HG02759 (cell line): ENCODE measurements around the gene ARPC2.

Experiments used
- ATAC-seq: cut with Tn5 transposase; IDR thresholded peaks from one replicate; pipeline ENCODE4 v1.9.1; 2021; ENCODE audit warnings: mild to moderate bottlenecking, moderate library complexity; ENCODE audit not compliant: unreplicated experiment

Gene ARPC2

GRCh38 chr2:218216336-218216673, 684 bp upstream of the ARPC2 start:
- no peak for ATAC-seq

- peak; percentile 37 for ATAC-seq
These were observed 625 bp downstream of the ARPC2 start for GRCh38 chr2:218217360-218218267.

- ATAC-seq = peak; percentile 43
These were observed 1.5 kb downstream of the ARPC2 start for GRCh38 chr2:218218268-218219185.

GRCh38 chr2:218219934-218220333, 2.9 kb downstream of the ARPC2 start:
- no peak for ATAC-seq

DNA sequence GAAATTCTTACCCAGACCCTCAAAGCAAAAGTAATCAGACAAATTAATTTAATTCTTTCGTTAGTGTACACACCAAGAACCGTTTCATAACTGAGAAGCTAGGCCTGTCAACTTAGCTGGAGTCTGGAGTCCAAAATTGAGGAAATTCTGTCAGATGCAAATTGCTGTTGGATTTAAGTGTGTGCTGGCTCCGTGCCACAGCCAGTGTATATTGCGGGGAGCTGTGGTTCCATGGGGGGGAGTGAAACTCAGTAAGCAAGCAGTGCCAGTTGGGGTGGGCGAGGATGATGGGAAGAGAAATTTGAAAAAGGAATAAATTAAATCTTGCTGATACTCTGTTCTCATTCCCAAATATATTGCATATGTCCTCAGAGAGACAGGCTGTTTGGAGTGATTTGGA, 4.0 kb downstream of the ARPC2 start:
- ATAC-seq = no peak

DNA sequence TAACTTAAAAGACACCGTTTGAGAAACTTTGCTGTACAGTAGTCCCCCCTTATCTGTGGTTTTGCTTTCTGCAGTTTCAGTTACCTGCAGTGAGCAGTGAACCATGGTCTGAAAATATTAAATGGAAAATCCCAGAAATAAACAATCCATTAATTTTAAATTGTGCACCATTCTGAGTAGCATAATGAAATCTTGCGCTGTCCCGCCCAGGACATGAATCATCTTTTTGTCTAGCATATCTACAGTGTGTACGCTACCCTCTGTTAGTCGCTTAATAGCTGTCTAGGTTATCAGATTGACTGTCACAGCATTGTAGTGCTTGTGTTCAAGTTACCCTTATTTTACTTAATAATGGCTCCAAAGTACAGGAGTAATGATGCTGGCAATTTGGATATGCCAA, 6.1 kb downstream of the ARPC2 start:
- ATAC-seq = no peak

DNA sequence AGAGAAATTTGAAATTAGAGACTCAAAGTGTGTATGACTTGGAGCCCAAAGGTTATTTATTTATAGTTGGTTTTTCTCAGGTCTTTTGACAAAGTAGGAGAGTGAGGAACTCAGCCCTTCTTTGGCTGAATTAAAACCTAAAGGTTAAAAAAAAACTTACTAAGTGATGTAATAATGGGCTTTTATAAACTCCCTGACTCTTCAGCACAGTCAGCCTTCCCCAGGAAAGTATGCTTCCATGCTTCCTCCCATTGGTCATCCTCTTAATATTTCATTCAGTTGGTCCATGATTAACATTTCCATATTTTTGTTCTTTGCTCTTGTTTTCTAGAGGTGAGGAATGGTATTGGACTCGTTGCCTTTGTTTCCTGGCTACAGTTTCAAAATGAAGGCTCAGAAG, 7.2 kb downstream of the ARPC2 start:
- no peak for ATAC-seq

- no peak for ATAC-seq
These were observed 9.9 kb downstream of the ARPC2 start for GRCh38 chr2:218226903-218227302.

GRCh38 chr2:218228366-218229090, 11.5 kb downstream of the ARPC2 start:
- ATAC-seq = no peak

- peak; percentile 86 for ATAC-seq
These were observed 12.2 kb downstream of the ARPC2 start for GRCh38 chr2:218229239-218229638.

- no peak for ATAC-seq
These were observed 12.9 kb downstream of the ARPC2 start for GRCh38 chr2:218229851-218230250.

- peak; percentile 75 for ATAC-seq
These were observed 13.9 kb downstream of the ARPC2 start for GRCh38 chr2:218230882-218231281.

DNA sequence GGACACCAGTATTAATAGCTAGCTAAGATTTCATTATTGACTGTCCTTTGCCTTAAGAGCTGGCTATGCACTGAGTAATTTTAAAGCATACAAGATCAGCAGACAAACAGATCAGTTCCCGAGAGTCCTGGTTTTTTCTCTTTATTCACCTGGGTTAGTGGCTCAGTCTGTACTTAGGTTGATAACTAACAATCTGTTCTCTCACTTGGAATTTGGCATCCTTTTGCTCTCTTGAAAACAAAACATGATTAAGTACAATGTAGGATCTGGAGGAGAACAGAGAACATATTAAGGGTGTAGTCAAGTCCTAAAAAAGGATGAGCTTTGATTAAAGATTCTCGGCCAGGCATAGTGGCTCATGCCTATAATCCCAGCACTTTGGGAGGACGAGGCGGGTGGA, 16.6 kb downstream of the ARPC2 start:
- no peak for ATAC-seq

DNA sequence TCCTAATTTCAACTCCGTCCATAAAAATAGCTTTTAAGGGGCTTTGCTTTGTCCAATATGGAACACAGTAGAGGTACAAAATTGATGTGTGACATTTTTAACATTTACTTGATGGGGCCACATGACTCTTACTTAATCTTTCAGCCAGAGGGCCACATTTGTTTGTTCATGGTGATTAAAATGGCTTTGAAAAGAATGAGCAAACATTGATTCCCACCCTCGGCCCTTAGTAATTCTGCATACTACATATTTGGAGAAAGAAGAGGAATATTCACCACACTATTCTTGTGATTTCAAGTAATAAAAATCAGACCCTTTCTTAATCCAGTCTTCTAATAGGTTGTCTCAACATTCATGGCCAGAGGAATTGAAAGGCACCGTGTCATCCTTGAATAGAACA, 17.5 kb downstream of the ARPC2 start:
- no peak for ATAC-seq

DNA sequence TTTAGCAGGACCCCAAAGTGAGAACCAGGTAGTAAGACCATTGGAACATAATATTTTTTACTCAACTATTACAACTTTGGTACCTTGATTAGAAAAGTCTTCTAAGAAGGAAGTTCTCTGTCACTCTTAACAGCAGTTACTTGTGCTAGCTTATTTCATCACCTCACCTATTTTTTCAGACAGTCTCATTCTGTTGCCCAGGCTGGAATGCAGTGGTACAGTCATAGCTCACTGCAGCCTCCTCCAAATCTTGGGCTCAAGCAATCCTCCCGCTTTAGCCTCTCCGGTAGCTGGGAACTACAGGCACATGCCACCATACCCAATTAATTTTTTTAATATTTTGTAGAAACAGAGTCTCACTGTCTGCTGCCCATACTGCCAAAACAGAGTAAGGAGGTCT, 18.0 kb downstream of the ARPC2 start:
- ATAC-seq = no peak

DNA sequence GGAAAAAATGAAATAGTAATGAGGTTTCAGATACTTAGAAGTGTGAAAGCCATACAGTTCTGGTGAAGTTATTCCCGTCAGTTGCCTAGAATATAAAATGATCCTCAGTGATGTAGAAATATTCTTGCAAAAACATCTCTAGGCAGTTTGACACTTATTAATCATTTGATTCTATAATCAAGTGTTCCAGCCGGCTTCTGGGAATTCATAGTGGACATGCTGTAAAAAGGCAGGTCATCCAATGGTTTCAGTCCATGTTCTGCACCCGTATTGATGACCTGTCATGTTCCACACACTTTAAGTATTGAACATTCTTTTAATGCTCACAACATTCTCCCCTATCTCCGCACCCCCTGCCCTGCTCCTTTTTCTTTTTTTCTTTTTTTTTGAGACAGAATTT, 19.8 kb downstream of the ARPC2 start:
- no peak for ATAC-seq

DNA sequence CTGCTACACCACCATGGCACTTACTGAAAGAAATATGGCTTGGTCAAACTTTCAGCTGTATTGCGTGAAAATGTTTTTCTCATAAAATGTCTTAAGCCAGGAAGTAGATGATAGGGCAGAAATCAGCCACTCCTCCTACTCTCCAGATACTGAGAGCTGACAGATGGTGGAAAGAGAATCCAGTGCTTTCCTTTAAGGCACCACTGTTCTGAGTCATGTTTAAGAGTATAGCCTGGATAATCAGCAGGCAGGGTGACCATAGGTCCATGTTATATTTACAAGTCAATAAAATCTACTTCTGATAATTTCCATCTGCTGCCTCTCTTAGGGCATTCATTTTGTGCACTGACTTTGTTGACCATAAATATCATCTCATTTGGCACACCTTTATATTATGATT, 21.9 kb downstream of the ARPC2 start:
- ATAC-seq = no peak

GRCh38 chr2:218244204-218244603, 27.2 kb downstream of the ARPC2 start:
- ATAC-seq = no peak

DNA sequence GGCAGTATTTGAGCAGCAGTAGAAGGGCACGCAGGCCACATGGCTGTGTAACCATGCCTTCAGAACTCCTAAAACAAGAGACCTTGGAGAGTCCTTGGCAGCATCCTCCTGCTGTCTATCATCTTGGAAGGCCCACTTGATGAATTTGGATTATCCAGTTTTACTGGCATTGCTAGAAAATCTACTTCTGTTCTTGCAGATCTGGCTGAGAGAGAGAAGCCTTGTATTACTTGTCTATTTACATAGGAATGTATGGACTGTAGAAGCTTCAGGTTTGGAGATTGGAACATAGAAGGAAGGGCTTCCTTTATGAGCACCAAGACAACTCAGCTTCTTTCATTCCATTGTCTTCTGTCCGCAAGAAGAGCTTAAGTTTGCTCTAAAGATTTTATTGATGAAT, 27.7 kb downstream of the ARPC2 start:
- ATAC-seq = no peak

DNA sequence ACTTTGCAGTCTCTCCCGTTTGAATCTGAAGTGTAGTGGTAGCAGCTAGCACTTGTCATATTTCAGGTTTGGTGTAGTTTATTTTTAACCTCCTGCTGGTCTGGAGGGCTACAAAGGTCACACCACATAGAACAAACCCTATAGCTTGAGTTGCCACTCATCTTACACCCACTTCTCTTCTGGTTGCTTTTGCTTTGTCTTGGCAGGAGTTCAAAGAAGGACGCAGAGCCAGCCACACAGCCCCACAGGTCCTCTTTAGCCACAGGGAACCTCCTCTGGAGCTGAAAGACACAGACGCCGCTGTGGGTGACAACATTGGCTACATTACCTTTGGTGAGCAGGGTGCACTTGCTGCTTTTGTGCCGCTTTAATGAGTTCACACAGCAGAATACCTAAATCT, 28.2 kb downstream of the ARPC2 start:
- no peak for ATAC-seq

DNA sequence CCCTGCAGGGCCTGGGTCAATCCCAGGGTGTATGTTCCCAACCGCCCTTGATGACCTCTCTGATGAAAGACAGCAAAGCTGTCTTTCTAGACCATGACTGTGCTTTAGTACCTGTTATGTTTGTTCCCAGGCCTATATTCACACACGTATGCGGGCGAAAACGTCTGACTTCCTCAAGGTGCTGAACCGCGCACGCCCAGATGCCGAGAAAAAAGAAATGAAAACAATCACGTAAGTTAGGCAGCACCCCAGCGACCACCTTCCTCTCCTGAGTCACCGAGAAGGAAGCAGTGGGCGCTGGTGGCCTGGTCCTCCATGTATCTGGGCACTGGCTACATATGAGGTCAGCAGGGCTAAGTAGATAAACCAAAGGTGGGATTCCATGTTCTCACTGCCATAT, 32.7 kb downstream of the ARPC2 start:
- no peak for ATAC-seq
